DMS114 treated with DMSO at 0.1 percent for 48 hours (cell line): ENCODE data around the gene TRPV3.
"Not testable (repeated sequence)": the region's sequence is repeated elsewhere in the genome, so short reads cannot be mapped to it uniquely, and the experiment has no call there.

Experiments
- DNase-seq: peaks from one replicate; lab custom pipeline; 2025; ENCODE audit not compliant: unreplicated experiment; lab: John Stamatoyannopoulos, UW

The TRPV3 gene

DNA sequence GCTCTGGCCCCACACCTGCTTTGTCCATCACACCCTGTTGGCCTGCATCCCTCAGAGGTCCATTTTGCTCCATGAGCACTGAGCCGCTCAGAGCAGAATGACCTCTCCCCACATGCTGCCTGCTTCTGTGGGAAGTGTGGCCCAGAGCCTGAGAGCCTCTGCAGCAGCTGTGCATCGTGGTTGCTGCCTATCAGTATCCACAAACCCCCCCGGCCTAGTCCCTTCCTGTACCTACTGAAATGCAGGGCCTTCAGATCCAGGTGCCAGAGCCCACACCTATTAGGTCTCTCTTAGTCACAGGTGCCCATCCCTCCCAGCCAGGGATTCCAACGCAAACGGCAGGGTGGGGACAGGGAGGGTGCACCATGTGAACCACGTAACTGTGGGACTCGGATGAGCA, 16.6 kb upstream of the TRPV3 start:
- DNase-seq: no peak

DNA sequence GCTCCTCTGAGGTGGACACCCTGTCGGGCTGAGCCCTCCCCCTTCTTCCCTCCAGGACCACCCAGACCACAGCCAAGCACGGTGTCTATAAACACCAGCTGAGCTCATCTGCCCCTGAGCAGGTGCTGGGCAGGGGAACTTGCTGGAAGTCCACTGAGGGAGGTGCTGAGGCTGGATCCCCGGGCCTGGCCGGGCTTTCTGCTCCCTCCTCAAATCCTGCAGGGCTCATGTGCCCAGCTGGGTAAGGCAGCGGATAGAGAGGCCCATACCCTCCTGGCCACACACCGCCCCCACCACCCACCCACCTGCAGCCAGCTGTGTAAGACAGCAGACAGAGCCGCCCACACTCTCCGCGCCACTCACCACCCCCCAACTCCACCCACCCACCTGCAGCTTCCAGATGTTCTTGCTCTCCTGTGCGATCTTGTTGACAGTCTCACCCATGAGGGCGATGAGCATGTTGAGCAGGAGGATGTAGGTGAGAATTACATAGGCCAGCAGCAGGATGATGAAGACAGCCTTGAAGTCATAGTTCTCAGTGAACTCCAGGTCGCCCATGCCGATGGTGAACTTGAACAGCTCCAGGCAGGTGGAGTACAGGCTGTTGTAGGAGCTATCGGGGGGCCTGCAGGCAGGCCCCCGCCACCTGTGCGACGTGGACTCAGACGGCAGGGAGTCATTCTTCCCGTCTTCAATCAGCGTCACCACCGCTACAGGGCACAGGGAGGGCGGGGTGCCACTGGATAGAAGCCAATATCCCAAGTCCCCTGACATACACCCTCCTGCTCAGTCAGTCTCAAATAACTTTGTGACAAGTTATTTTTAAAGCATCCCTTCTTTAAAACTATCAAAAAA, 15.9 kb upstream of the TRPV3 start:
- DNase-seq: no peak

DNA sequence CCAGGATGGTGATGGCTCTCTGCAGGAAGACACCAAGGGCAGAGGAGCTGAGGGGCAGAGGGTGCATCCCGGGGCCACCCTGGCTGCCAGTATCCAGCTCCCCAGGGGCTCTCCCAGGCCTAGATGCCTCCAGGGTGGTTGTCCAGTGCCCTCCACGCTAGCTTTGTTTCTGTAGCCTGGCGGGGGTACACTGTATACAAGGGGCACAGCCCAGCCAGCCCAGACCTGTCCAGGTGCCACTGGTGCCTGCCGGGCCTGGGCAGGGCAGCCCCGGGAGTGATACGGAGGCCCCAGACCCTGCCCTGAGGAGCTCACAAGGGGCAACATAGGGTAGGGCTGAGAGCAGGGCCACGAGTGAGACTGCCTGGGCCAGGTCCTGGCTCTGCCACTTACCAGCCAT, 14.6 kb upstream of the TRPV3 start:
- DNase-seq: no peak

DNA sequence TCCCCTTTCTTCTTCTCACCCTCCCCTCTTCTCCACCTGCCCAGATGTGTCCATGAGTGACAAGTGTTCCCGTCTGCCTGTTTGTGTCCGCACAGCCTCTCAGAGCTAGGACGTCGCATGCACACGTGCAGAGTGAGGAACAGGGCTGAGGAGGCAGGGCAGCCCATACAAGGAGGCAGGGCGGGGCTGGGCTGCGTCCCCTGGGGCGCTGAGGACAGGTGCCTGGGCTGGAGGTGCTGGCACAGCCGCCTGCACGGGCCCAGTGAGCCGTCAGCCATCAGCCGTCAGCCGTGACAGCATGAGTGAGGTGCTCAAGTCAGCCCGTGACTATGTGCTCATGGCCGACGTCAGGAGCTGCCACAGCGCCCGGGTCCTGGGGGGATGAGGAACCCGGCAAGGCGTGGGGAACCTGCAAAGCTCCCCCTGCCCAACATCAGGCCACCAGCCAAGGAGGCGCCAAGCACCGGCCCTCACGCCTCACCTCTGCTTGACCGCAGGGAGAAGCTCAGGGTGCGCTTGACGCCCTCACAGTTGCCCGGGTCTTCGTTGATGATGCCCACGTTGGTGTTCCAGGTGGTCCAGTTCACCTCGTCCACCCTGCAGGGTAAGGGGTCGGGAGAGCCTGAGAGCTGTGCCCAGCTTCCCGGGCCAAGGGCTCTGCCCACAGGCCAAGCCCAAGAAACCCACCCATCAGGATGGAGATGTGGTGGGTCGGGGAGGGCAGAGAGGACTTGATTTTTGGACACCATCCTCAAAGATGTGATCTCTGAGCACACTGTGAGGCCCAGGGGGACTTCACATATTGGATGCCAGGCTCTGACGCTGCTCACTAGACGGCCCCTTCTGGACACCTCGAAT, 13.7 kb upstream of the TRPV3 start:
- DNase-seq: no peak

DNA sequence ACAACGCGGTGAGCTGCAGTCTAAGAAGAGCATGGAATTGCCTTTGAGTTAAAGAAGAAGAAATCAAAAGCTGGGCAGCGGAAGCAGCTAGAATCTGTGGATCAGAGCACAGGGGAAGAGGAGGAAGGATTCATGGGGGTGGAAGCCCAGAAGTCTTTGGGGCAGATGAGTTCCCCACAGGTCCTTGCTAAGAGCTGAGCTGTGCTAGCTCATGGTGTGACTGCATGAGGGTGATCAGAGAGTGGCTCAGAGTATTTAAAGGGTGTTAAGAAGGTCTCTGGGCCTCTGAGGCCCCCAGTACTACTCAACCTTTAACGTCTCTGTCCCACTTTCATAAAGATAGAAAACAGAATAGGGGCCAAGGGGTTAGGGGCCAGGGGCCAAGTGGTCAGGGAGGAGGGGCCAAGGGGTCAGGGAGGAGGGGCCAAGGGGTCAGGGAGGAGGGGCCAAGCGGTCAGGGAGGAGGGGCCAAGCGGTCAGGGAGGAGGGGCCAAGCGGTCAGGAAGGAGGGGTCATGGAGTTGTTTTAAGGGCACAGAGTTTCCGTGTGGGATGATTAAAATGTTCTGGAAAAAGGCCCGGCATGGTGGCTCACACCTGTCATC, 12.0 kb upstream of the TRPV3 start:
- no peak for DNase-seq

- no peak for DNase-seq
These were observed 8.9 kb upstream of the TRPV3 start for GRCh38 chr17:3566551-3566950.

DNA sequence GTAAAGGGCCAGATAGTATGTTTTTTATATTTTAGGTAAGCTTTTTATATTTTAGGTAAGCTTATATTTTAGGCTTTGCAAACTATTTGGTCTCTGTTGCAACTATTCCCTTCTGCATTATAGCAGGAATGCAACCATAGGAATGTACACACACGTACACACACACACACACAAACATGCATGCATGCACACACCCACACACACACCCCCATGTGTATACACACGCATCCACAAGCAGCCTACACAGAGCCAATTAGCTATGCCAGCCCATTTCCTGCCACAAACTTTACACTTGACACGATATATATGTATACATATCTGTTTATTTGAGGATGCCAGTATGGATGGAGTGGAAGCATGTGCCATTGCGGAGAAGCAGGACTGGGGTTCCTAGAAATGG, 7.5 kb upstream of the TRPV3 start:
- DNase-seq: no peak

DNA sequence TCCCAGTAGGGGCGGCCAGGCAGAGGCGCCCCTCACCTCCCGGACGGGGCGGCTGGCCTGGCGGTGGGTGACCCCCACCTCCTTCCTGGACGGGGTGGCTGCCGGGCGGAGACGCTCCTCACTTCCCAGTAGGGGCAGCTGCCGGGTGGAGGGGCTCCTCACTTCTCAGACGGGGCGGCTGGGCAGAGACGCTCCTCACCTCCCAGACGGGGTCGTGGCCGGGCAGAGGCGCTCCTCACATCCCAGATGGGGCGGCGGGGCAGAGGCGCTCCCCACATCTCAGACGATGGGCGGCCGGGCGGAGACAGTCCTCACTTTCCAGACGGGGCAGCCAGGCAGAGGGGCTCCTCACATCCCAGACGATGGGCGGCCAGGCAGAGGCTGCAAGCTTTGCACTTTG, 6.6 kb upstream of the TRPV3 start:
- DNase-seq: not testable (repeated sequence)

GRCh38 chr17:3559270-3559645, 1.6 kb upstream of the TRPV3 start:
- DNase-seq: no peak

GRCh38 chr17:3558603-3559269, 1.1 kb upstream of the TRPV3 start:
- DNase-seq: no peak

- DNase-seq: no peak
These were observed 470 bp downstream of the TRPV3 start for GRCh38 chr17:3556916-3557767.

- DNase-seq: no peak
These were observed 1.2 kb downstream of the TRPV3 start for GRCh38 chr17:3556239-3556915.

GRCh38 chr17:3555189-3555796, 2.3 kb downstream of the TRPV3 start:
- no peak for DNase-seq

GRCh38 chr17:3554440-3554839, 3.2 kb downstream of the TRPV3 start:
- DNase-seq: no peak

GRCh38 chr17:3553419-3554401, 3.9 kb downstream of the TRPV3 start:
- no peak for DNase-seq

- no peak for DNase-seq
These were observed 4.7 kb downstream of the TRPV3 start for GRCh38 chr17:3552916-3553315.

DNA sequence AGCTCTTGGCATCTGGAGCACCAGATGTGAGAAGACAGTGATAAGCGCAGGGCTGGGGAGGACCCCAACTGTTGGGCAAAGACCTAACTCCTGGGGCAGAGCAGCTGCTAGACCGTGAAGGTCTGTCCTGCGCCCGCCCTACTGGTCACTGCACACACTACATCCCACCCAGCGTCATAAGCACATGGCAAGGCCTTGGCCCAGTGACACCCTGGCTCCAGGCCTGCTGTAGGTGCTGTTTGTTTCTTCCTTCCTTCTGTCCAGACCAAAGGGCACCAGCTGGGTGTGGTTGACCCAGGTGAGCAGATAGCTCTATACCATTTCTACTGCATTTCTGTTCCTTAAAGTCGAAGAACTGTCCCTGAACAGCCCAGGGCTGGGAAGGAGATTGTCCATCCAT, 6.4 kb downstream of the TRPV3 start:
- DNase-seq: no peak

- no peak for DNase-seq
These were observed 7.9 kb downstream of the TRPV3 start for GRCh38 chr17:3549610-3550162.
